Stimulated activated CD4-positive, alpha-beta T cell treated with anti-CD3 and anti-CD28 coated beads, TNF-alpha, amount 100 ng/mL, for 48 hours (primary cell): ENCODE data around the gene GDF15.
"Not testable (repeated sequence)": the region's sequence is repeated elsewhere in the genome, so short reads cannot be mapped to it uniquely, and the experiment has no call there.

Experiments used
- DNase-seq, 3 donors: peaks; one replicate each; pipeline ENCODE4 v3.0.0-alpha.2; 2020; ENCODE audit warnings: low read depth in 3 of 3

Gene GDF15

DNA sequence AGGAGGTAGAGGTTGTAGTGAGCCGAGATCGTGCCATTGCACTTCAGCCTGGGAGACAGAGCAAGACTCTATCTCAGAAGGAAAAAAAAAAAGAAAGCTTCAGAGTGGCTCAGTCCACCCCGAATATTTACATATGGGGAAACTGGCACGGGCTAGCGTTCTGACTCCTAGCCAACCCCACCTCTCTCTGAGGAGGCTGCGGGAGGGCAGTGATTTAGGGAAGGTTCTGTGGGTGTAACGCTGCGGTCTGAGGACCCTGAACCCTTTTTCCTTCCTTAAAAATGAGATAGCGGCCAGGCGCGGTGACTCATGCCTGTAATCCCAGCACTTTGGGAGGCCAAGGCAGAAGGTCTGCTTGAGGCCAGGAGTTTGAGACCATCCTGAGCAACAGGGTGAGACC, 6.5 kb downstream of the GDF15 start:
- DNase-seq = no peak

DNA sequence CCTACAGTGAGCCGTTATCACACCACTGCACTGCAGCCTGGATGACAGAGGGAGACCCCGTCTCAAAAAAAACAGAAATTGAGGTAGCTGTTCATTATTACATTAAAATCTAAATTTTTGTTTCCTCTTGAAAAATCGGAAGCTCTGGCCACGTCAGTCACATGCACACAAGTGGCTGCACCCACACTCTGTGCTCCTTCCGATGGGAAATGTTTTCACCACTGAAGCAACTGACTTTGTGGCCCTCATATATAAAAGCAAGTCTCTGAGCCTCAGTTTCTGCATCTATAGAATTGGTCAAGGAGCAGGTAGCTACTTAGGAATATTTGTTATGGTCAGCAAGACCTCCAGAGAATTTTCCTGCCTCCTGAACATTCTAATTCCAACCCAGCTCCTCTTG, 7.0 kb downstream of the GDF15 start:
- no peak for DNase-seq

DNA sequence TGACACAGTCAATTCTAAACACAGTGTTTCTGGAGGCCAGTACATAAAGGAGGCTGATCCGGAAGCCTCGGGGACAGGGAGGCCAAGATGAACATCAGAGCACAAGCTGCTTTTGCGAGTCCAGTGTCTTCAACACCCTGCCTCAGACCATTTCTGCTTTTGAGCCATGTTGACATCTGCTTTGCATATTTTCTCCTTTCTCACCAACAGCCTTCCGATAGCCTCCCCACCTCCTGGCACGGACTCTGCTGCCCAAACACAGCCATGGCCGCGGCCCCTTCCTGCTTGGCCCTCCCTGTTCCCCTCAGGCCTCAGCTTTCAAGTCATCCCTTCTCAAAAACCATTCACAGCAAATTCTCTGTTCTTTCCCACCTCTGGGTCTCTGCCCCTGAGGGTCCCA, 7.9 kb downstream of the GDF15 start:
- no peak for DNase-seq

DNA sequence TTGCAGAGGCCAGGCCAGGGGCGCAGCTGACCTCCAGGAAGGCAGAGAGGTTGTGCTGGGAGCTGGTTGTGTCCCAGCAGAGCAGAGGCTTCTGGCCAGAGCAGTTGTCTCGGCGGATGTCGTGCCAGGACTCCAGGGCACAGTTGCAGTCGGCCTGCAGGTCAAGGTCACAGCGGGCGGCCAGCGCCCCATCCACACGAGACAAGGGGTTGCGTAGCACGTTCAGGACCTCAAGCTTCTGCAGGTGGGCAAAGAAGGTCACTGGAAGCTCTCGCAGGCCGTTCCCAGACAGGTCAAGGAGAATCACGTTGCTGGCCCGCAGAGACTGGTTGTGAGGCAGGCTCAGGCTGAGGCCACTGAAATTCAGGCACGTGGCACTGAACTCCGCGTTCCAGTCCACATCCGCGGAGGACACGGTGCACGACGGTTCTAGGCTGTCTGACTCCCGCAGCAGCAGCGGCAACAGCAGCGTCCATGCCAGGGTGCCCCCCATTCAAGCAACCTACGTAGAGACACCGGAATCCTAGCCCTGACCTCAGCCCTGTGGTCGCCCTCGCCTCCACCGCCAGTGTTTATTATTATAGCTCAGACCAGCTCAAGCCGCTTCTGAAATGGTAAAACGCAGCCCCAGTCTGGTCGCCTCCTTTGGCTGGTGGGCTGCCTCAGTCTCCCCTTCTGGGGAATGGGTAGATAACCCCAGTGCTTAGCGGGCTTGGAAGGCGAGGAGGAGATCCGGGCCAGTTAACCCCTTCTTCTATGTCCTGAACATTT, 10.7 kb downstream of the GDF15 start:
- no peak for DNase-seq

DNA sequence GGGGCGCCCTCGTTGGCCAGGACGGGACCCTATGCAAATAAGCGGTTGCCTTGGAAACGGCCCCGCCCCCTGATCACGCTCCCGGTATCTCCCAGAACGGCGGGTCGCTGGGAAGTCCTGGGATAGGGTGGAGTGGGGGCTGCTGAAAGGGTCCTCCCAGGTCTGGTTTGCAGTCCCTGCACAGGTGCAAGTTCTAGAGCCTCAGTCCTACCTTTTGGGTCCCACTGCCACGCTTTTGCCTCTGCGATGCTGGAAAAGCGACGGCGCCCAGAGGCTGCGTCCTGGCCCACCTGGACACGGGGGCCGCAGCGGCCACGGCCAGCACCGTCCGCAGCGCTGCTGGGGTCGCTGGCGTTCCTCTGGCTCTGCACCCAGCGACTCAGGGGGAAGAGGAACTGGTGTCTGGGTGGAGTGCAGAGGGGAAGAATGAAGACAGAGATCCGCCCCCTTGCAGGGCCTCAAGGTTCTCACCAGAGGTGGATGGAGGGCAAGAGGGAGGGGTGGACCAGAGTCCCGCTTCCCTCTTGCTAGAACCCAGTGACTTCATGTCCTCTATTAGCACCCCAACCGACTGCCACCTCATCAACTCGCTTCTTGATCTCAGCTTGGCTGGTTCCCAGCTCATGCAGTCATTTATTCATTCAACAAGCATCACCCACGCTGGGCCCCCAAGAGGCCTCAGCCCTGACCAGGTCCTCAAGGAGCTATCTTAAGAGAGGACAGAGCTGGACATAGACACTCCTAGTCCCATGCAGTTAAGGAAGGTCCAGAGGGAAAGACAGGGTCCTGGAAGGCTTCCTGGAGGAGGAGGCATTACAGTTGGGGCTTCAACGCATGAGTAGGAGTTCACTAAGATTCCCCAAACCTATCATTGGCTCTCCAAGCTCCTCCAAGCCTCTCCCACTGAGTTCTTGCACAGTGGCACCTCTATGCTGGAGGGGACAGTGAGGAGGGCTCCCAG, 11.6 kb downstream of the GDF15 start, which contains the start of gene LRRC25:
Gene LRRC25, minus strand, starts transcription at position 381 of the 961 bp plus-strand sequence. CDS start 659 bp downstream, outside the sequence.
- DNase-seq = no peak

DNA sequence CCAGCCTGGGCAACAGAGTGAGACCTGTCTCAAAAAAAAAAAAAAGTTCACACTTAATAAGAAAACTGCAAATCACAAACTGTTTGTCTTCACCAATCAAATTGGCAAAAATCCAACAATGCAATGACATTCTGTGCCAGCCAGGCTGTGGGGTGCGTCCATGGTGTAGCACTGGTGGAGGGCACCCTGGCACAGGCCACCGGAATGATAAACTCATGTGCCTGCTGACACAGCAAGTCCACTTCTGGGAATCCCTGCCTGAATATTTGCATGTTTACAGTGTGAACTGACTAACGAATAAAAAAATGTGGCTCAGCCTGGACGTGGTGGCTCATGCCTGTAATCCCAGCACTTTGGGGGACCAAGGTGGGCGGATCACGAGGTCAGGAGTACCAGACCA, 13.1 kb downstream of the GDF15 start:
- no peak for DNase-seq

DNA sequence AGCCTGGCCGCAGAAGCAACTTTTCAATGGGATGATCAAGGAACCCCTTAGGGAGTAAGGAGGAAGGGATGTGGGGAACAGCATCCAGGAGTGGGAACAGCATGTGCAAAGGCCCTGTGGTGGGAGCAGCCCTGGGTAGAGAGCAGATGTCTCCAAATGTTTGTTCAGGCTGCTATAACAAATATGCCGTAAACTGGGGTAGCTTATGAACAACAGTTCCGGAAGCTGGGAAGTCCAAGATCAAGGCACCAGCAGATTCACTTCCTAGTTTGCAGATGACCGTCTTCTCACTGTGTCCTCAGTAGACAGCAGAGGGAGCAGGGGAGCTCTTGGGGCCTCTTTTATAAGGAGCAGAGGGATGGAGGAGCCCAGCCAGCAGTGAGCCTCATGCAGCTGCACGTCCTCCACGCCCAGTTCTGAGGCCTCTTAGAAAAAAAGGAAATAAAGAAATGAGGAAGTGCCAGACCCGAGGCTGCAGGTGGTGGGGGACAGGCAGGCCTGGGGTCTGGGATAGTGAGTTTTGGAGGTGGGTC, 15.7 kb downstream of the GDF15 start:
- DNase-seq = no peak

DNA sequence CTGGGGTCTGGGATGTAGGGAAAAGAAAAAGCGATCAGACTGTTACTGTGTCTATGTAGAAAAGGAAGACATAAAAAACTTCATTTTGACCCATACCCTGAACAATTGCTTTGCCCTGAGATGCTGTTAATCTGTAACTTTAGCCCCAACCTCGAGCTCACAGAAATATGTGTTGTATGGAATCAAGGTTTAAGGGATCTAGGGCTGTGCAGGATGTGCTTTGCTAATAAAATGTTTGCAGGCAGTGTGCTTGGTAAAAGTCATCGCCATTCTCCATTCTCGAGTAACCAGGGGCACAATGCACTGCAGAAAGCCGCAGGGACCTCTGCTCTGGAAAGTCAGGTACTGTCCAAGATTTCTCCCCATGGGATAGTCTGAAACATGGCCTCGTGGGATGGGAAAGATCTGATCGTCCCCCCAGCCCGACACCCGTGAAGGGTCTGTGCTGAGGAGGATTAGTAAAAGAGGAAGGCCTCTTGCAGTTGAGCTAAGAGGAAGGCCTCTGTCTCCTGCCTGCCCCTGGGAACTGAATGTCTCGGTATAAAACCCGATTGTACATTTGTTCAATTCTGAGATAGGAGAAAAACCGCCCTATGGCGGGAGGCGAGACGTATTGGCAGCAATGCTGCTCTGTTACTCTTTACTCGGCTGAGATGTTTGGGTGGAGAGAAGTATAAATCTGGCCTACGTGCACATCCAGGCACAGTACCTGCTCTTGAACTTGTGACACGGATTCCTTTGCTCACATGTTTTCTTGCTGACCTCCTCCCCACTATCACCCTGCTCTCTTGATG, 16.7 kb downstream of the GDF15 start:
- DNase-seq = not testable (repeated sequence)

DNA sequence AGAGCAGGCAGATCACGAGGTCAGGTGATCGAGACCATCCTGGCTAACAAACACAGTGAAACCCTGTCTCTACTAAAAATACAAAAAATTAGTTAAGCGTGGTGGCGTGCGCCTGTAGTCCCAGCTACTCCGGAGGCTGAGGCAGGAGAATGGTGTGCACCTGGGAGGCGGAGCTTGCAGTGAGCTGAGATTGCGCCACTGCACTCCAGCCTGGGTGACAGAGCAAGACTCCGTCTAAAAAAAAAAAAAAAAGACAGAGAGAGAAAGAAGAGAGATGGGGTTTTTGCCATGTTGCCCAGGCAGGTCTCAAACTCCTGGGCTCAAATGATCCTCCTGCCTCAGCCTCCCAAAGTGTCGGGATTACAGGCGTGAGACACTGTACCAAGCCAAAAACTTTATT, 19.8 kb downstream of the GDF15 start:
- DNase-seq = not testable (repeated sequence)

DNA sequence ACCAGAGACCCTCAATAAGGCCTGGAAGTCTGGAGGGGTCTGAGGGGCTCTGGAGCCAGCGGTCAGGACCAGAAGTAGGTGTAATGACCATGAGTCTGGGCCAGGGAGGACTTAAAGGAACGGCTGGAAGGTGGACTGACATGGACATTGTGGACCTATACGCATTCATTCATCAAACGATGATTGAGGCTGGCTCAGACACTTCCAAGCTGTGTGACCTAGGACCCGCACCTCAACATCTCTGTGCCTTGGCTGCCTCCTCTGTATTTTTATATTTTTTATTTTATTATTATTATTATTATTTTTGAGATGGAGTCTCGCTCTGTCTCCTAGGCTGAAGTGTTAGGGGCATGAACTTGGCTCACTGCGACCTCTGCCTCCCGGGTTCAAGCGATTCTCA, 20.8 kb downstream of the GDF15 start:
- DNase-seq = no peak

DNA sequence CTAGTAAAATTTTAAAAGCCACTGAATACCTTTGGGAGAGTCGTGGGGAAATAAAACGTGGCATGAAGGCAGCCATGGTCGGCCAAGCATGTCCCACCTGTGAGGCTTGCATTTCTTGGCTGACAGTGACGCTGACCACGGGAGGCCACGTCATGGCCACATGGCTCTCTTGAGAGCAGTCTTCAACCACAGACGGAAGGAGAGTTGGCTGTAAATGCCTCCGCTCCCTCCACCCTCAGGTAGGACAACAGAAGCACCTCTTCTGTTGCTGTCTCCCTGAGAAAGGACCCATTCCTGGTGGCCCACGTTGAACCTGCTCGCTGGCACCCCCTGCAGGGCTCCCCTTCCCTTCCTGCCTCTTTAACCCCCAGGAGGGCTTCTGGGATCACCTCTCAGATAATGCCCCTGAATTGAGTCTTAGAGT, 22.1 kb downstream of the GDF15 start:
- peak in 1 of 3 donors; percentile 25 for DNase-seq

DNA sequence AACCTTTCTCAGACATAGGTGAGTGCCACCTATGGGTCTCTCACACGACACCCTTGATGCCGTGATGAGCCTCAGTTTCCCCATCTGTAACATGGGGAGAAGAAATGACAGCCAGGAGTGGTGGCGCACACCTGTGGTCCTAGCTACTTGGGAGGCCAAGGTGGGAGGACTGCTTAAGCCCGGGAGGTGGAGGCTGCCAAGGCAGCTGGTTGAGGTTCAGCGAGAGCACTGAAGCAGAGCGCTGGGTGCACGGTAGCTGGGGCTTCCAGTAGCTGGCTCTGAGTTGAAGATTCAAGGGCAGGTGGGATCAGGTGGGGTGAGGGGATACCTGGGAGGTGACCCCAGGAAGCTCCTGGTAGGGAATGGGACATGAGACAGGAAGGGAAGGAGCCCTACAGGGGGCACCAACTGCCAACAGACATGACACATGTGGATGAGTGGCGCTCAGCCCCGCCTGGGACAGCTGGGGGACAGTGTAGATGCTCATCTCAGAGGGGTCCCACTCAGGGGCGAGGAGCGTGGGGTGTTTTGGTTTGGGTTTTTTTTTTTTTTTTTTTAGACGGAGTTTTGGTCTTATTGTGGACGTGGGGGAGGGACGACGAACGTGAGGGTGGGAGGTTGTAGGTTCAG, 26.8 kb downstream of the GDF15 start:
- DNase-seq = no peak

DNA sequence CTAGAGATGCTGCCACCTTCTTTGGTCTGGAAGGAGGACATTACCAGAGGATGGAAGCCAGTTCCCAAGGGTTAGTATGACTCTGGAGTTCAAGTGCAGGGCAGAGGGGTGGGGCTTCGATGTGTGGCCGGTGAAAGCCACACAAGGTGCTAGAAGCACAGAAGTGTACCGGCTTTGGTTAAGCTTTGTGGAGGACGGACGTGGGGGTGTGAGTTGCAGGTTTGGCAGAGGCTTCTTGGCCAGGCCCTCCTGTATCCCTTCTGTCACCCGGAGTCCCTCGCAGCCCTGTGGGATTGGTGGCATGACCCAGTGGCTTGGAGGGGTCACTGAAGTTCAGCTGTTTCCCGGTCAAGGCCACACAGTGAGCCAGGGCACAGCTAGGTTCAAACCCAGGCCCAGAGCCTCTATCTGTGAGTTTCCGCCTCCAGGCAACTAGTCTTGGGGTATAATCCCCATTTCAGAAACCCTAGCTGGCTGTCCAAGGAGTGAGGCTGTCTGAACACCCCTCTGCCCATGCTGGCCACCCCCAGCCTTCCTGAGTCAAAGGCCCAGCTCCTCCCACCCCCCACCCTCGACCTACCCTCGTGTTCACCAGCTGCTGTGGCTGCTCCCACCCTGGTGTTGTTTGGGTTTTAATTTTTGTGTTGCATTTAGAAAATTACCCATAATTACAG, 28.7 kb downstream of the GDF15 start:
- no peak for DNase-seq

DNA sequence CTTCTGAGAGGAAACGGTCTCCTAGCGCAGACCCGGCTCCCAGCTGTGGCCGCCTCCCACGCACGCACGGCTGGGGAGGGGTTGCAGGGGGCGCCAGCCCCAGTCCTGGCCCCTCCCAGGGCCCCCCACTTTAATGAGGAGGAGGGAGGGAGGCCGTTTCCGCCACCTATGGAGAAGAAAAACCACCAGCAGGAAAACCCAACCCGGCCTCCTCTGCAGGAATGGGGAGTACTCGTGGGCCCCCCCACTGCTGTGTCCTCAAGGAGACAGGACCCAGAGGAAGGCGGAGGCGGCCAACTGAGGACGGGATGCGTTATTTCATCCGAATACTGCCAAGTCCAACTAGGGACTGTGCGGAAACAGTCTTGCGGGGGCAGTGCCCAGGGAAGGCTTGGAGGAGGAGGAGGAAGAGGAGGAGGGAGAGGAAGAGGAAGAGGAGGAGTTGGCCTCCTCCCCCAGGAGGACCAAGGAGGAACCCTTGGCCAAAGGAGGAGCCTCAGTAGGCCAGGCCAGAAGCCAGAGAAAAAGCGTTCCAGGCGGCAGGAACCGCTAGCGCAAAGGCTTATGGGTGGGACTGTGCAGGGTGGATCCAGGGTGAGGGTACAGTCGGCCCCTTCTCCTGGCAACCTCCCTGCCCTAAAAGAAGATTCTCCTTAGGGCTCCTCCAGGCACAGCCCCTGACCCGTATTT, 29.4 kb downstream of the GDF15 start:
- DNase-seq = no peak

DNA sequence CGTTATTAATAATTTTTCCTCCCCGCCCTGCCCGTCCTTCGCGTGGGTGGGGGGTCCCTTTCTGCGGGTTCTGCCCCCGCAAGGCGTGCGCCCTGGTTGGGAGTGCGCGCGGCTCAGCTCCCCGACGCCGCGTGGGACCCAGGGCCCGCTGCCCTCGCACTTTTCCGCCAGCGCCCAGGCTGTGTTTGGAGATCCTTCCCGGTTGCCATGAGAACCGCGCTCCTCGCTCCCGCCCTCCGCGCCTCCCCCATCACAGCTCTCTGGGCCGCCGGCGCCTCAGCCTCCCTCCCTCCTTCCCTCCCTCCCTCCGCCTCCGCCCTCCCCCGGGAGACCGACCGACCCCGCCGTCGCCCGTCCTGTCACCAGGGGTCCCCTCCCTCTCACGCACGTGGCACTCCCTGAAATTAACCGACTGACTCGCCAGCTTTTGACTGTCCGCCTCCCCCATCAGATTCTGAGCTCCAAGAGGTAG, 30.9 kb downstream of the GDF15 start:
- peak in 1 of 3 donors; percentile 47 for DNase-seq

DNA sequence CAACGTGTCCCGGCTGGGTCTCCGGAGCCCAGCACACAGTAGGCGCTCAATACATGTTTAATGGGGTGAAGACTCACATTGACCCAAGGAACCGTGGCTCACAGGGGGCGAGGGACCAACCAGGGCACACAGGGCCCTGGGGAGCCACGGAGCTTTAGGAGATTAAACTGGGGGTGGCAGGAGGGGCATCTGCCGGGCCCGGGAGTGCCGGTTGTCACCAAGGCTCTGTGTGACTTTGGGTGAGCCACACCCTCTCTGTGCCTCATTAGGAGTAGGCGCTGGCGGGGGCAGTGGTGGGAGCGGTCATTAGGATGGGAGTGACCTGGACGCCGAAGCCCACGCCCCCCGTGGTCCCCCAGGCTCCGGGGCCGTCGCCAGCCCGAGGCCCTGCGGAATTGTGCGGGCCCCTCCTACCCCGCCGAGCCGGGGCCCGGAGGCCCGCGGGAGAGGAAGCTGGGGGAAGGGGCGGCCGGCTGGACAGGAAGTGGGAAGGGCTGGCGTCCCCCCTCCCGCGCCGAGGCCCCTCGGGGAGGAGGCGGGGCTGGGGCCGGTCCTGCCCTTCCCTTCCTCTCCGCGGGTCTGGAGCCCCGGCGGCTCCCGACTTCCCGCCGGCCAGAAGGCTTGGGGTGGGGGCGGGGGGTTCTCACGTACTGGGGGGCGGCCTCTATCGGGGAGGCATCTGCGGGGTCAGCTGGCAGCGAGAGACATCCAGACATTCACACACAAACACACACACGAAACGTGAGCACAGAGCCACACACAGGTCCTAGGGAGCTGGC, 31.5 kb downstream of the GDF15 start:
- DNase-seq = no peak

DNA sequence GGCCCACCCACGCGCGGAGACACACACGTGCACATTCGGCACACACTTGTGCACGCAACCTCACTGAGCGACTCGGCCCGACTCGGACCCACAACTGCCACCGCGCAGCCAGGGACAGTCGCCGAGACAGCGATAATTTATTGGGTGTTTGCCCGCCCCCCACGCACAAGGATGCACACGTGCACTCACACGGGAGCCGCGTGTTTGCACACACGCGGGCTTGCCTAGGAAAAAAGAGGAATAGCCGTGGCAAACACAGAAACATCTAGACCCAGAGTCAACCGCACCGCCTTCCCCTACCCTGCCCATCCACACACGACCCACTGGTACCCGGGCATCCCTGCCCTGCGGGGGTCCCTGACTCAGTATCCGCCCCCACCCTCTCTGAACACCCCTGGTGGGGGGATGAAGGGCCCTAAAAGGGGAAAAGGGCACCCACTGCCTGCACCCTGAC, 32.1 kb downstream of the GDF15 start:
- no peak for DNase-seq

DNA sequence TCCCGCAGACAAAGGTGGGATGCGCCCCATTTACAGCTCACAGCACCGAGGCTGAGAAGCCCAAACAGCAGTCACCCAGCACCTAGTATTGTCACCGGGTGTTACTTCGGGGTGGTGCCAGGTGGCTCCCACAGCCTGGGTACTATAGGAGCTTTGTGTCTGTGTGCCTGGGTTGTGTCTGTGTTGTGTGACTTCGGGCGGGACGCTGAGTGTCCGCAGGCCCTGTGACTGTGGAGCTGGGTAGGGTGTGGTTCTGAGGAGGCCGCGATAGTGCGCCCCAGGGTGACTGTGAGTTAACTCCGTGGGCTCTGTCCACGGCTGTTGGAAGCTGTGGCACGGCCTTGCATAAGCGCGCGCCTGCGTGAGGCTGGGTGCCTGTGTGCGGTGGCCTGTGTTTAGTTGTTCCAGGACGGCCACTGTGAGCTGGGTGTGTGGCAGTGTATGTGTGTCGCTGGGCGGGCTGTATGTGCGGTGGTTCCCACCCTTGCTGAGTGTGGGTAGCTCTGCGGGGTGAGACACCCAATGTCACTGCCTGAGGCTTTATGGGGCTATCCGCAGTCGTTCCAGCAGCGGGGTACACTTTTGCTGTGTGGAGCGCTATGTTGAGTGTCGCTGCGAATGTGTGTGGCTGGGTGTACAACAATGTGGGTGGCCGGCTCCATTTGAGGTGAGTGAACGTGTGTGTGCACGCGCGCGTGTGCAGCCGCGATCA, 32.7 kb downstream of the GDF15 start:
- no peak for DNase-seq
